GM12874 (cell line): ENCODE results near the gene GDF2.

Experiments
- CTCF ChIP-seq: IDR thresholded peaks from 2 replicates; pipeline ENCODE4 v1.5.1; 2011; ENCODE audit warnings: low read depth, mild to moderate bottlenecking, control low read depth, low read length, moderate library complexity; ENCODE audit not compliant: insufficient read depth

The GDF2 gene

GRCh38 chr10:47340608-47341170 is 18.4 kb downstream of the GDF2 start:
- TF ChIP-seq CTCF: peak; percentile 92

- TF ChIP-seq CTCF: no peak
These were observed 23.0 kb downstream of the GDF2 start for GRCh38 chr10:47344996-47345870.

- no peak for TF ChIP-seq CTCF
These were observed 24.5 kb downstream of the GDF2 start for GRCh38 chr10:47346581-47347302.

- no peak for TF ChIP-seq CTCF
These were observed 25.0 kb downstream of the GDF2 start for GRCh38 chr10:47347303-47347675.

- no peak for TF ChIP-seq CTCF
These were observed 25.9 kb downstream of the GDF2 start, which contains the start of gene RBP3 for GRCh38 chr10:47348138-47348651. Gene RBP3, plus strand, starts transcription at chr10:47348363. Its CDS starts 122 bp downstream, at chr10:47348485.

GRCh38 chr10:47348661-47349470 is 26.6 kb downstream of the GDF2 start:
- TF ChIP-seq CTCF: no peak

- TF ChIP-seq CTCF: no peak
These were observed 27.3 kb downstream of the GDF2 start for GRCh38 chr10:47349516-47349915.
